ENCODE measurements around the gene ADI1. TPM values are rescaled to one million over a fixed set of nuclear protein-coding genes. Genes with fewer than 3 reads are reported as not detected.
A peak's percentile ranks its signal among the peaks of the same experiment; 100 is the strongest.

The ADI1 gene
- total RNA-seq, 3 donors from 2014 or later, result 47.2 to 81.3 (median 78.2) TPM

DNA sequence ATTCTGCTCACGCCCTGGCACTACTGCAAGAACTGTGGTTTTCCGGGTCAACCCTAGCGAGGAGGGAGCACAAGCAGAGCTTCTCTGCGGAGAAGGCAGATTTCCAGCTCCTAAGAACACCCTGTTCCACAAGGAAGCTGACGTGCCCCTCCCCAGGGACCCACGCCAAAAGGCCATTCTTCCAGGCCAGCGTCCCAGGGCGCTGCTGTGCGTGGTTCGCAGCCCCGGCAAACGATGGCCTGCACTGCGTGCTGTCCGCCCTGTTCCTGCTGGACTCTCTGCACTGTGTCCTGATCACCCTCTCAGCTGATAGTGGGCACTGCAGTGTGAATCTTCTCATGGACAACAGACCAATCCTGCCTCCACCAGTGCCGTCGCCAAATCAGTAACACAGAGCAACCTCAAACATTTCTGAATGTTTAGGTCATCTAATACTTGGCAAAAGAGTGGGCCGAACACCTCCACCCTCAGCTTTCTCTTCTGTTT is 49.1 kb downstream of the ADI1 start:
- Histone ChIP-seq H3K27me3 (no peaks in the 10 kb centered on the region), H3K36me3 (no peaks in the 10 kb centered on the region), H3K4me3 (peak overlapping the region in 2 of 3 donors; percentile 21 to 54), H3K4me1 (peaks cover 0 to 21% of the 10 kb centered on the region in 2 donors), H3K9me3 (no peaks in the 10 kb centered on the region), H3K27ac (peak overlapping the region; percentile 88 to 92)
- DNase-seq (ENCODE audit: low spot score in 2 of 2), result peak; percentile 67 to 83
- intact Hi-C loops (cut with DNase I; ENCODE audit: low total_unique reads), result no loop called here
- TF ChIP-seq POLR2A (IDR thresholded peaks at IDR 0.05), result no peak
- peak; percentile 72 to 87 (median 75) for TF ChIP-seq POLR2AphosphoS5 (IDR thresholded peaks at IDR 0.05)
- TF ChIP-seq, protein P1, sequence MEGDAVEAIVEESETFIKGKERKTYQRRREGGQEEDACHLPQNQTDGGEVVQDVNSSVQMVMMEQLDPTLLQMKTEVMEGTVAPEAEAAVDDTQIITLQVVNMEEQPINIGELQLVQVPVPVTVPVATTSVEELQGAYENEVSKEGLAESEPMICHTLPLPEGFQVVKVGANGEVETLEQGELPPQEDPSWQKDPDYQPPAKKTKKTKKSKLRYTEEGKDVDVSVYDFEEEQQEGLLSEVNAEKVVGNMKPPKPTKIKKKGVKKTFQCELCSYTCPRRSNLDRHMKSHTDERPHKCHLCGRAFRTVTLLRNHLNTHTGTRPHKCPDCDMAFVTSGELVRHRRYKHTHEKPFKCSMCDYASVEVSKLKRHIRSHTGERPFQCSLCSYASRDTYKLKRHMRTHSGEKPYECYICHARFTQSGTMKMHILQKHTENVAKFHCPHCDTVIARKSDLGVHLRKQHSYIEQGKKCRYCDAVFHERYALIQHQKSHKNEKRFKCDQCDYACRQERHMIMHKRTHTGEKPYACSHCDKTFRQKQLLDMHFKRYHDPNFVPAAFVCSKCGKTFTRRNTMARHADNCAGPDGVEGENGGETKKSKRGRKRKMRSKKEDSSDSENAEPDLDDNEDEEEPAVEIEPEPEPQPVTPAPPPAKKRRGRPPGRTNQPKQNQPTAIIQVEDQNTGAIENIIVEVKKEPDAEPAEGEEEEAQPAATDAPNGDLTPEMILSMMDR (IDR thresholded peaks at IDR 0.05), result no peak

DNA sequence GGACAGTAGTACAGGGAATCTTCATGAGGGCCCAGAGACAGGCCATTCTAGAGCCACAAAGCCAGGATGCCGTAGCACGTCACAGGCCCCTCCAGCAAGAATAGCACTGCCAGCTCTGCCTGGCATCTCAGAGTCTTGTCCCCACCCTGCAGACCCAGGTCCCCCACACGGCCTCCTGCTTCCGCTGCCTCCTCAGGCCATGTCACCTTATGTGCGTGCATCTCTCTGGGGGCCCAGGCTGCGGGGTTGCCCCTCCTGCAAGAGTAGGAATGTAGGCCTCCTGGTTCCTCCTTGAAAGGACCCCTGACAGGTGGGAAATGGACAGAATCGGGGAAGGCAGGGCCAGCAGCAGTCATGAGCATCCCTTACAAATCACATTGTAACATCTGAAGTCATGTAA is 49.8 kb downstream of the ADI1 start:
- intact Hi-C loops (cut with DNase I; ENCODE audit: low total_unique reads), result no loop called here
- H3K27me3 ChIP-seq, result no peaks in the 10 kb centered on the region
- no peaks in the 10 kb centered on the region for H3K9me3 ChIP-seq
- no peak for DNase-seq (ENCODE audit: low spot score in 2 of 2)
- H3K36me3 ChIP-seq, result no peaks in the 10 kb centered on the region
- TF ChIP-seq POLR2A (IDR thresholded peaks at IDR 0.05), result no peak
- TF ChIP-seq POLR2AphosphoS5 (IDR thresholded peaks at IDR 0.05), result no peak
- TF ChIP-seq, protein P1 (IDR thresholded peaks at IDR 0.05), result no peak
- peaks cover 0 to 21% of the 10 kb centered on the region in 2 donors for H3K4me1 ChIP-seq
- H3K27ac ChIP-seq, result peak overlapping the region; percentile 88 to 92
- no peak overlapping the region for H3K4me3 ChIP-seq

DNA sequence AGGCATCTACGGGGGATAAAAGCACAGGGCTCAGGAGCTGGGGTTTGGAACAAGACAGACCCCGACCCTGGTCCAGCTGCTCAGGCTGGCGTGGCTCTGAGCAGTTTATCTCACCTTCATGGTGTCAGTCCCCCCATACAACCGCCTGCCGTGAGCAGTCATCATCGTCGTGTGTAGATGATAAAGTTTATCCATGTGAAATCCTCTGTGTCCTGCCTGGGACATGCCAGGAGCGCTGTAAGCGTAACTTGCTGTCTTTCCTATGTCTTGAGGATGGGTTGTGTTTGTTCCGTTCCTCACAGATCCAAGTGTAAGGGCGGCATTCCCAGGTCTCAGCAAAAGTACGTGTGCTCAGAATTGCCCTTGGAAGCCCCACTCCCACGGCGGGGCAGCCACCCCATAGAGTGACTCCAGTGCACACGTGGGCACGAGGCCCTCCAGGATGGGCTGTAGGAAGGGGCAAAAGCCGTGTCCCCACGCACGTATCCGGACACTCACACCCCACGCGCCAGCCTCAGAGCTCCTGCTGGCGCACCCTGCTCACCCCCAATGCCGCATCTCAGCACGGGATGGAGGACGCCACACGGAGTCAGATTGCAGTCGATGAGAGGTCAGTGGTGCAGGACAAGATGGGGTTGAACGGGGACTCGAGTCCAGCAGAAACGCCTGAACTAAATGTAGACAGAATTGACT is 50.9 kb downstream of the ADI1 start:
- Histone ChIP-seq H3K27ac (peak overlapping the region; percentile 88 to 92), H3K27me3 (no peaks in the 10 kb centered on the region), H3K4me1 (peaks cover 0 to 21% of the 10 kb centered on the region in 2 donors), H3K4me3 (no peak overlapping the region), H3K36me3 (no peaks in the 10 kb centered on the region), H3K9me3 (no peaks in the 10 kb centered on the region)
- TF ChIP-seq, protein P1 (IDR thresholded peaks at IDR 0.05), result no peak
- no peak for TF ChIP-seq POLR2A (IDR thresholded peaks at IDR 0.05)
- DNase-seq (ENCODE audit: low spot score in 2 of 2), result no peak
- intact Hi-C loops (cut with DNase I; ENCODE audit: low total_unique reads), result no loop called here

DNA sequence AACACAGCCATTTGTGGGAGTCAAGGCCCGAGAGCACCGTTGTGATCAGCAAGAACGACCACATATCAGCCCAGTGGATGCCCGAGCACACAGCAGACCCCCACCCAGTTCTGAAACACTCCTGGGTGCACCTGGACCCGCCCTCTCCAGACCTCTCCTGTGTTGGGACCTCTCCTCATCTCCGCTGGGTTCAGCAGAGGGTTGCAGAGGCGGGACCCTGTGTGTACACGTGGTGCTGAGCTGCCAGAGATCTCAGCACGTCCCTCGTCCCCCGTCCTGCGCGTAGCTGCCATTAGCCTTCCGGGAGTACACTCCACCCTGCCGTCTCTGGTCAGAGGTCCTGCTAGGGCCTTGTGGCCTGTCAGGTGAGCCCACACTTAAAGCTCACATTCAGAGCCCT is 51.7 kb downstream of the ADI1 start:
- Histone ChIP-seq H3K4me3 (no peak overlapping the region), H3K27ac (peak overlapping the region; percentile 34 to 92), H3K36me3 (no peaks in the 10 kb centered on the region), H3K9me3 (no peaks in the 10 kb centered on the region), H3K4me1 (peaks cover 0 to 21% of the 10 kb centered on the region in 2 donors), H3K27me3 (no peaks in the 10 kb centered on the region)
- intact Hi-C loops (cut with DNase I; ENCODE audit: low total_unique reads), result no loop called here
- no peak for DNase-seq (ENCODE audit: low spot score in 2 of 2)
- TF ChIP-seq POLR2AphosphoS5 (IDR thresholded peaks at IDR 0.05) (no peak), POLR2A (IDR thresholded peaks at IDR 0.05) (no peak)
- TF ChIP-seq, protein P1 (IDR thresholded peaks at IDR 0.05), result no peak

DNA sequence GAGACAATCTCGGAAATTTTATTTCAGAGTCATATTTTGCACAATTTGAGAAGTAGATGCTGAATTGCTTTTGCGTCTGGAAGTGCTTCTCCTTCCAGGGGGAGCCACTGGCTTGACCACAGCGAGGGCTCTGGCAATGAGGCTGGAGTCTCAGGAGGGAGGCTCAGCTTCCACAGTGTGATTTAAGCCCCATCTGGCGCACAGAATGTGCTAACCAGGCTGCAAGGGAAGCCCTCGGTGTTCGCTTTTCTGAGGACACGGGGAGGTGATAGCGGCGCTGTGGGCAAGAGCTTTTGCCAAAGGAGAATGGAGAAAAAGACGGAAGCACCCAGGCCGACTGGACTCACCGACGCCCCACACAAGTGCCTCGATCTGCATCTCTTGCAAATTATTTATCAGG is 52.4 kb downstream of the ADI1 start:
- Histone ChIP-seq H3K36me3 (no peaks in the 10 kb centered on the region), H3K4me1 (peaks cover 0 to 21% of the 10 kb centered on the region in 2 donors), H3K9me3 (no peaks in the 10 kb centered on the region), H3K27me3 (no peaks in the 10 kb centered on the region), H3K27ac (peak overlapping the region; percentile 49 to 81), H3K4me3 (no peak overlapping the region)
- TF ChIP-seq POLR2A (IDR thresholded peaks at IDR 0.05), result no peak
- TF ChIP-seq POLR2AphosphoS5 (IDR thresholded peaks at IDR 0.05), result no peak
- TF ChIP-seq, protein P1 (IDR thresholded peaks at IDR 0.05), result no peak
- DNase-seq (ENCODE audit: low spot score in 2 of 2), result no peak
- intact Hi-C loops (cut with DNase I; ENCODE audit: low total_unique reads), result no loop called here

All from breast epithelium (tissue), 4 donors.